Caco-2 (cell line): ENCODE data around the gene CPNE1. TPM values are rescaled to one million over a fixed set of nuclear protein-coding genes. Genes with fewer than 3 reads are reported as not detected.

Experiments used
- BruUV-seq: library from RNA; stranded (reverse); fragments of 400-500 nt; replicated peaks from 2 replicates; lab custom pipeline; 2021; lab: Mats Ljungman, UMichigan
- CTCF ChIA-PET: fragments of 300-600 bp; sonication (Branson Sonifier 250); formaldehyde crosslinking; loops from one replicate; lab custom pipeline; 2022; ENCODE audit warnings: antibody characterized with exemption; lab: Charles Lee
- POLR2A ChIA-PET: fragments of 300-600 bp; sonication (Branson Sonifier 250); formaldehyde crosslinking; loops from one replicate; lab custom pipeline; 2022; ENCODE audit warnings: antibody characterized with exemption; lab: Charles Lee
- DNase-seq, 2 experiments: peaks; one replicate each; pipeline versions ENCODE4 v3.0.0 to v3.0.0-alpha.2; 2020 to 2022
- H3K27me3 ChIP-seq: replicated peaks from 2 replicates; pipeline ENCODE4 v1.6.0; 2011; ENCODE audit warnings: low read length; ENCODE audit not compliant: control insufficient read depth, insufficient read depth
- H3K36me3 ChIP-seq: 2 replicates; pipeline ENCODE4 v1.5.1; 2011; ENCODE audit warnings: low read length; ENCODE audit not compliant: control insufficient read depth, insufficient read depth
- H3K4me1 ChIP-seq: fragments of 250-450 bp; sonication (Bioruptor Pico); 2 replicates; pipeline ENCODE4 v1.5.1; 2020; ENCODE audit warnings: mild to moderate bottlenecking
- H3K4me3 ChIP-seq: 2 replicates; pipeline ENCODE4 v1.5.1; 2011; ENCODE audit warnings: low read depth, mild to moderate bottlenecking, control low read depth, low read length
- H3K9me3 ChIP-seq: fragments of 250-450 bp; sonication (Bioruptor Pico); 2 replicates; pipeline ENCODE4 v1.5.1; 2020; ENCODE audit warnings: mild to moderate bottlenecking, moderate library complexity
- H3K27ac Mint-ChIP-seq: one replicate; pipeline ENCODE4 v1.8.0; 2022; ENCODE audit warnings: mixed read lengths; ENCODE audit not compliant: unreplicated experiment
- H3K27me3 Mint-ChIP-seq: one replicate; pipeline ENCODE4 v1.8.0; 2022; ENCODE audit warnings: mixed read lengths; ENCODE audit not compliant: insufficient read depth, unreplicated experiment
- H3K36me3 Mint-ChIP-seq: one replicate; pipeline ENCODE4 v1.8.0; 2022; ENCODE audit warnings: mild to moderate bottlenecking, mixed read lengths; ENCODE audit not compliant: insufficient read depth, unreplicated experiment
- H3K4me1 Mint-ChIP-seq: one replicate; pipeline ENCODE4 v1.8.0; 2022; ENCODE audit warnings: low read depth, mixed read lengths; ENCODE audit not compliant: unreplicated experiment
- H3K4me3 Mint-ChIP-seq: one replicate; pipeline ENCODE4 v1.8.0; 2022; ENCODE audit warnings: mild to moderate bottlenecking, moderate library complexity, mixed read lengths; ENCODE audit not compliant: unreplicated experiment
- H3K9me3 Mint-ChIP-seq: one replicate; pipeline ENCODE4 v1.8.0; 2022; ENCODE audit warnings: mixed read lengths; ENCODE audit not compliant: unreplicated experiment
- CTCF ChIP-seq, 2 experiments: fragments of 200-600 bp in 1 of 2; IDR thresholded peaks; 1 replicate in 1 of 2; 2 replicates in 1 of 2; pipeline versions ENCODE4 v1.5.1 to v1.8.0; 2011 to 2022; ENCODE audit warnings: antibody characterized with exemption in 1 of 2, control low read depth in 1 of 2, inconsistent platforms in 1 of 2, low read depth in 1 of 2, low read length in 1 of 2, mild to moderate bottlenecking in 1 of 2, moderate library complexity in 1 of 2; ENCODE audit not compliant: insufficient read depth in 1 of 2, severe bottlenecking in 1 of 2, unreplicated experiment in 1 of 2
- intact Hi-C: fragments of 100-400 bp; cut with micrococcal nuclease; formaldehyde crosslinking; loops from one replicate; pipeline ENCODE4 v1.10.0; 2022; ENCODE audit not compliant: unreplicated experiment
- total RNA-seq: library from RNA; stranded (reverse); gene quantifications from 2 replicates; pipeline ENCODE4 v1.2.3, GENCODE V29; 2022

Gene CPNE1
- total RNA-seq, 1 experiment from 2014 or later = 833 TPM

- Histone ChIP-seq H3K27me3 (no peaks in the 10 kb centered on the region), H3K36me3 (no peaks in the 10 kb centered on the region), H3K4me1 (peaks cover 5% of the 10 kb centered on the region; the same call in 1 of the 2 replicates), H3K9me3 (no peaks in the 10 kb centered on the region), H3K4me3 (no peak overlapping the region)
- BruUV-seq = no TSS peak
- CTCF ChIA-PET = no interaction called here
- Mint-ChIP-seq H3K27ac (no peak overlapping the region), H3K36me3 (no peaks in the 10 kb centered on the region), H3K4me3 (no peak overlapping the region), H3K27me3 (peaks cover 10% of the 10 kb centered on the region), H3K9me3 (no peaks in the 10 kb centered on the region), H3K4me1 (no peaks in the 10 kb centered on the region)
- DNase-seq = no peak
- intact Hi-C loops = no loop called here
- POLR2A ChIA-PET = no interaction called here
- no peak for TF ChIP-seq CTCF (IDR thresholded peaks at IDR 0.05; ENCODE audit: insufficient read depth in 1 of 2, low read depth in 1 of 2, low read length in 1 of 2, severe bottlenecking in 1 of 2, unreplicated experiment in 1 of 2)
These were observed 67.5 kb downstream of the CPNE1 start for GRCh38 chr20:35597186-35597585.

- H3K27me3 Mint-ChIP-seq = peaks cover 10% of the 10 kb centered on the region
- H3K27me3 ChIP-seq = no peaks in the 10 kb centered on the region
- no peak for DNase-seq
- no peaks in the 10 kb centered on the region for H3K9me3 Mint-ChIP-seq
- no peaks in the 10 kb centered on the region for H3K36me3 Mint-ChIP-seq
- H3K36me3 ChIP-seq = no peaks in the 10 kb centered on the region
- H3K4me1 Mint-ChIP-seq = no peaks in the 10 kb centered on the region
- ChIA-PET CTCF (interaction anchor here (0.8 to 1.4 kb wide), 4 partner anchors 21 to 117 kb away, joined by 3 to 5 read pairs (median 3); no protein-coding TSS in a partner anchor), POLR2A (interaction anchor here (0.8 kb wide), 1 partner anchor 20 kb away, joined by 4 read pairs; the partner anchor contains the start of gene SPAG4)
- H3K27ac Mint-ChIP-seq = no peak overlapping the region
- intact Hi-C loops = no loop called here
- H3K4me3 ChIP-seq = no peak overlapping the region
- no peak for TF ChIP-seq CTCF (IDR thresholded peaks at IDR 0.05; ENCODE audit: insufficient read depth in 1 of 2, low read depth in 1 of 2, low read length in 1 of 2, severe bottlenecking in 1 of 2, unreplicated experiment in 1 of 2)
- peaks cover 1% of the 10 kb centered on the region; the same call in 1 of the 2 replicates for H3K4me1 ChIP-seq
- no TSS peak for BruUV-seq
- H3K4me3 Mint-ChIP-seq = no peak overlapping the region
- no peaks in the 10 kb centered on the region for H3K9me3 ChIP-seq
These were observed 68.8 kb downstream of the CPNE1 start for GRCh38 chr20:35595901-35596300.

GRCh38 chr20:35595456-35595855 is 69.2 kb downstream of the CPNE1 start:
- CTCF ChIA-PET = interaction anchor here (0.8 to 1.4 kb wide), 5 partner anchors 21 to 116 kb away, joined by 3 to 5 read pairs (median 3); no protein-coding TSS in a partner anchor
- H3K9me3 ChIP-seq = no peaks in the 10 kb centered on the region
- POLR2A ChIA-PET = no interaction called here
- H3K4me3 ChIP-seq = no peak overlapping the region
- Mint-ChIP-seq H3K27ac (no peak overlapping the region), H3K36me3 (no peaks in the 10 kb centered on the region), H3K4me3 (no peak overlapping the region), H3K4me1 (no peaks in the 10 kb centered on the region), H3K9me3 (no peaks in the 10 kb centered on the region), H3K27me3 (peaks cover 10% of the 10 kb centered on the region)
- TF ChIP-seq CTCF (IDR thresholded peaks at IDR 0.05; ENCODE audit: insufficient read depth in 1 of 2, low read depth in 1 of 2, low read length in 1 of 2, severe bottlenecking in 1 of 2, unreplicated experiment in 1 of 2) = no peak
- no peaks in the 10 kb centered on the region for H3K36me3 ChIP-seq
- H3K4me1 ChIP-seq = no peaks in the 10 kb centered on the region
- DNase-seq = no peak
- BruUV-seq = no TSS peak
- H3K27me3 ChIP-seq = no peaks in the 10 kb centered on the region
- intact Hi-C loops = no loop called here
